ENCODE measurements around the gene TMEM120B. TPM values are rescaled to one million over a fixed set of nuclear protein-coding genes. Genes with fewer than 3 reads are reported as not detected.
A peak's percentile ranks its signal among the peaks of the same experiment; 100 is the strongest.

Gene TMEM120B
- total and polyA plus RNA-seq, 2 of the 13 experiments (the other 11 are each of a cell fraction or from before 2014, with no cell fraction given), result 7.1 to 12.9 TPM

DNA sequence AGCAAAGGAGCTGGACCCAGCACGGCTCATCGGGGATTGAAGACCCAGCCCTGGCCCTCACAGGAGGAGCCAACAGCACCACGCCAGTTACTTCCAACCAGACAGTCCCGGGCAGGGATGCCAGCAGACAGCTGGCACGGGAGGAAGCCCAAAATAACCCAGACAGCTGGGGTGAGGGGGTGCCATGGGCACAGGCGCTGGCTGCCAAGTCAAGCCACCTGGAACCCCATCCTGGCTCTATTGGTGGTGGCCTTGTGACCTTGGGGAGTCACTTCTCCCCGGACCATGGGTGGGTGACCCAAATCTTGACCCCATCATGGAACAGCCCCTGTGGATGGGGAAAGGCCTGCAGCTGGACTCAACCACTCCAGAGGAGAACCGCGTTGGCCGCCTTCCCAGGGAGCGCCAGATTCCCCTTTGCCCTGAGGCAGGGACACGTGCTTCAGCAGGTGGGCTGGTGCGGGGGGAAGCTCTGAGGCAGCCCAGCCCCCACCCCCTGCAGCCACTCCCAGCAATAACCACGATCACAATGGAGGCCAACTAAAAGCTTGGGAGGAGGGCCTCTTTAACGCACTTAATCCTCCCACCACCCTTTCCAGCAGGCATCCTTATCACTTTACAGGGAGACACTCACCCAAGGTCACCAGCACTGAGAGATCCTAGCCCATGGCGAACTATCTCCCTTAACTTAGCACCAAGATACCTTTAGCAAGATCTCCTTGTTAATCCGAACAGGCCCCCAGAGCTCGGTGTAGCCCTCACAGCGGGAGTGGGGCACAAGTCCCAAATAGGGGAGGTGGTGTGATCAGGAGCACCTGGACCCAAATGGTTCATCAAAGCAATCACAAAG, 85.6 kb downstream of the TMEM120B start (continued):
- TF ChIP-seq, protein P1, sequence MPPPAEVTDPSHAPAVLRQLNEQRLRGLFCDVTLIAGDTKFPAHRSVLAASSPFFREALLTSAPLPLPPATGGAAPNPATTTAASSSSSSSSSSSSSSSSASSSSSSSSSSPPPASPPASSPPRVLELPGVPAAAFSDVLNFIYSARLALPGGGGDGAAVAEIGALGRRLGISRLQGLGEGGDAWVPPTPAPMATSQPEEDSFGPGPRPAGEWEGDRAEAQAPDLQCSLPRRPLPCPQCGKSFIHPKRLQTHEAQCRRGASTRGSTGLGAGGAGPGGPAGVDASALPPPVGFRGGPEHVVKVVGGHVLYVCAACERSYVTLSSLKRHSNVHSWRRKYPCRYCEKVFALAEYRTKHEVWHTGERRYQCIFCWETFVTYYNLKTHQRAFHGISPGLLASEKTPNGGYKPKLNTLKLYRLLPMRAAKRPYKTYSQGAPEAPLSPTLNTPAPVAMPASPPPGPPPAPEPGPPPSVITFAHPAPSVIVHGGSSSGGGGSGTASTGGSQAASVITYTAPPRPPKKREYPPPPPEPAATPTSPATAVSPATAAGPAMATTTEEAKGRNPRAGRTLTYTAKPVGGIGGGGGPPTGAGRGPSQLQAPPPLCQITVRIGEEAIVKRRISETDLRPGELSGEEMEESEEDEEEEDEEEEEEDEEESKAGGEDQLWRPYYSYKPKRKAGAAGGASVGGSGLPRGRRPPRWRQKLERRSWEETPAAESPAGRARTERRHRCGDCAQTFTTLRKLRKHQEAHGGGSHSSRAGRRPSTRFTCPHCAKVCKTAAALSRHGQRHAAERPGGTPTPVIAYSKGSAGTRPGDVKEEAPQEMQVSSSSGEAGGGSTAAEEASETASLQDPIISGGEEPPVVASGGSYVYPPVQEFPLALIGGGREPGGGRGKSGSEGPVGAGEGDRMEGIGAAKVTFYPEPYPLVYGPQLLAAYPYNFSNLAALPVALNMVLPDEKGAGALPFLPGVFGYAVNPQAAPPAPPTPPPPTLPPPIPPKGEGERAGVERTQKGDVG (CRISPR knock-in tag; IDR thresholded peaks at IDR 0.05; ENCODE audit: borderline replicate concordance), result 0 out of 2 replicates have a peak, but pooled peaks have one; percentile 4
- TF ChIP-seq TMF1 (CRISPR knock-in tag; IDR thresholded peaks at IDR 0.05; ENCODE audit: low read depth) (no peak), ZNF24 (IDR thresholded peaks at IDR 0.05) (no peak), ZMYM4 (CRISPR knock-in tag; IDR thresholded peaks at IDR 0.05) (peak; percentile 49; the same call in 1 of the 2 replicates), PHF21A (CRISPR knock-in tag; IDR thresholded peaks at IDR 0.05) (peak; percentile 26; the same call in 1 of the 2 replicates), ZFP90 (CRISPR knock-in tag; IDR thresholded peaks at IDR 0.05; ENCODE audit: borderline replicate concordance) (no peak), CENPT (CRISPR knock-in tag; IDR thresholded peaks at IDR 0.05; ENCODE audit: low read depth) (no peak; the same call in 1 of the 2 replicates), ZNF572 (CRISPR knock-in tag; IDR thresholded peaks at IDR 0.05) (no peak), RXRA (CRISPR knock-in tag; IDR thresholded peaks at IDR 0.05) (peak; percentile 52; the same call in 1 of the 2 replicates), RXRB (CRISPR knock-in tag; IDR thresholded peaks at IDR 0.05; ENCODE audit: borderline replicate concordance) (peak; percentile 74), SIX1 (CRISPR knock-in tag; IDR thresholded peaks at IDR 0.05; ENCODE audit: borderline replicate concordance) (no peak), POLR2AphosphoS5 (IDR thresholded peaks at IDR 0.05; ENCODE audit: low read depth, low read length) (peak; percentile 22; the same call in 1 of the 2 replicates), POLR2AphosphoS2 (IDR thresholded peaks at IDR 0.05; ENCODE audit: low read depth, low read length) (no peak)
- TF ChIP-seq, protein P2, sequence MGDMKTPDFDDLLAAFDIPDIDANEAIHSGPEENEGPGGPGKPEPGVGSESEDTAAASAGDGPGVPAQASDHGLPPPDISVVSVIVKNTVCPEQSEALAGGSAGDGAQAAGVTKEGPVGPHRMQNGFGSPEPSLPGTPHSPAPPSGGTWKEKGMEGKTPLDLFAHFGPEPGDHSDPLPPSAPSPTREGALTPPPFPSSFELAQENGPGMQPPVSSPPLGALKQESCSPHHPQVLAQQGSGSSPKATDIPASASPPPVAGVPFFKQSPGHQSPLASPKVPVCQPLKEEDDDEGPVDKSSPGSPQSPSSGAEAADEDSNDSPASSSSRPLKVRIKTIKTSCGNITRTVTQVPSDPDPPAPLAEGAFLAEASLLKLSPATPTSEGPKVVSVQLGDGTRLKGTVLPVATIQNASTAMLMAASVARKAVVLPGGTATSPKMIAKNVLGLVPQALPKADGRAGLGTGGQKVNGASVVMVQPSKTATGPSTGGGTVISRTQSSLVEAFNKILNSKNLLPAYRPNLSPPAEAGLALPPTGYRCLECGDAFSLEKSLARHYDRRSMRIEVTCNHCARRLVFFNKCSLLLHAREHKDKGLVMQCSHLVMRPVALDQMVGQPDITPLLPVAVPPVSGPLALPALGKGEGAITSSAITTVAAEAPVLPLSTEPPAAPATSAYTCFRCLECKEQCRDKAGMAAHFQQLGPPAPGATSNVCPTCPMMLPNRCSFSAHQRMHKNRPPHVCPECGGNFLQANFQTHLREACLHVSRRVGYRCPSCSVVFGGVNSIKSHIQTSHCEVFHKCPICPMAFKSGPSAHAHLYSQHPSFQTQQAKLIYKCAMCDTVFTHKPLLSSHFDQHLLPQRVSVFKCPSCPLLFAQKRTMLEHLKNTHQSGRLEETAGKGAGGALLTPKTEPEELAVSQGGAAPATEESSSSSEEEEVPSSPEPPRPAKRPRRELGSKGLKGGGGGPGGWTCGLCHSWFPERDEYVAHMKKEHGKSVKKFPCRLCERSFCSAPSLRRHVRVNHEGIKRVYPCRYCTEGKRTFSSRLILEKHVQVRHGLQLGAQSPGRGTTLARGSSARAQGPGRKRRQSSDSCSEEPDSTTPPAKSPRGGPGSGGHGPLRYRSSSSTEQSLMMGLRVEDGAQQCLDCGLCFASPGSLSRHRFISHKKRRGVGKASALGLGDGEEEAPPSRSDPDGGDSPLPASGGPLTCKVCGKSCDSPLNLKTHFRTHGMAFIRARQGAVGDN (CRISPR knock-in tag; IDR thresholded peaks at IDR 0.05), result peak; percentile 97
- TF ChIP-seq, protein P3, sequence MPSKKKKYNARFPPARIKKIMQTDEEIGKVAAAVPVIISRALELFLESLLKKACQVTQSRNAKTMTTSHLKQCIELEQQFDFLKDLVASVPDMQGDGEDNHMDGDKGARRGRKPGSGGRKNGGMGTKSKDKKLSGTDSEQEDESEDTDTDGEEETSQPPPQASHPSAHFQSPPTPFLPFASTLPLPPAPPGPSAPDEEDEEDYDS (CRISPR knock-in tag; IDR thresholded peaks at IDR 0.05), result no peak
- TF ChIP-seq, protein P4, sequence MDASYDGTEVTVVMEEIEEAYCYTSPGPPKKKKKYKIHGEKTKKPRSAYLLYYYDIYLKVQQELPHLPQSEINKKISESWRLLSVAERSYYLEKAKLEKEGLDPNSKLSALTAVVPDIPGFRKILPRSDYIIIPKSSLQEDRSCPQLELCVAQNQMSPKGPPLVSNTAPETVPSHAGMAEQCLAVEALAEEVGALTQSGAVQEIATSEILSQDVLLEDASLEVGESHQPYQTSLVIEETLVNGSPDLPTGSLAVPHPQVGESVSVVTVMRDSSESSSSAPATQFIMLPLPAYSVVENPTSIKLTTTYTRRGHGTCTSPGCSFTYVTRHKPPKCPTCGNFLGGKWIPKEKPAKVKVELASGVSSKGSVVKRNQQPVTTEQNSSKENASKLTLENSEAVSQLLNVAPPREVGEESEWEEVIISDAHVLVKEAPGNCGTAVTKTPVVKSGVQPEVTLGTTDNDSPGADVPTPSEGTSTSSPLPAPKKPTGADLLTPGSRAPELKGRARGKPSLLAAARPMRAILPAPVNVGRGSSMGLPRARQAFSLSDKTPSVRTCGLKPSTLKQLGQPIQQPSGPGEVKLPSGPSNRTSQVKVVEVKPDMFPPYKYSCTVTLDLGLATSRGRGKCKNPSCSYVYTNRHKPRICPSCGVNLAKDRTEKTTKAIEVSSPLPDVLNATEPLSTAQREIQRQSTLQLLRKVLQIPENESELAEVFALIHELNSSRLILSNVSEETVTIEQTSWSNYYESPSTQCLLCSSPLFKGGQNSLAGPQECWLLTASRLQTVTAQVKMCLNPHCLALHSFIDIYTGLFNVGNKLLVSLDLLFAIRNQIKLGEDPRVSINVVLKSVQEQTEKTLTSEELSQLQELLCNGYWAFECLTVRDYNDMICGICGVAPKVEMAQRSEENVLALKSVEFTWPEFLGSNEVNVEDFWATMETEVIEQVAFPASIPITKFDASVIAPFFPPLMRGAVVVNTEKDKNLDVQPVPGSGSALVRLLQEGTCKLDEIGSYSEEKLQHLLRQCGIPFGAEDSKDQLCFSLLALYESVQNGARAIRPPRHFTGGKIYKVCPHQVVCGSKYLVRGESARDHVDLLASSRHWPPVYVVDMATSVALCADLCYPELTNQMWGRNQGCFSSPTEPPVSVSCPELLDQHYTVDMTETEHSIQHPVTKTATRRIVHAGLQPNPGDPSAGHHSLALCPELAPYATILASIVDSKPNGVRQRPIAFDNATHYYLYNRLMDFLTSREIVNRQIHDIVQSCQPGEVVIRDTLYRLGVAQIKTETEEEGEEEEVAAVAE (CRISPR knock-in tag; IDR thresholded peaks at IDR 0.05; ENCODE audit: borderline replicate concordance), result 0 out of 2 replicates have a peak, but pooled peaks have one; percentile 55
